HEK293 (cell line): ENCODE data around the gene DVL1.

Source experiments
- GLIS1 ChIP-seq: fragments of 450-650 bp; formaldehyde crosslinking; IDR thresholded peaks from 2 replicates; pipeline ENCODE4 v1.5.1; 2016; ENCODE audit warnings: missing biosample characterization, missing genetic modification characterization
- HOXC10 ChIP-seq: sonication (generic); formaldehyde crosslinking; IDR thresholded peaks from 2 replicates; pipeline ENCODE4 v1.8.1; 2023; ENCODE audit warnings: mild to moderate bottlenecking, missing genetic modification reagents
- INSM2 ChIP-seq: fragments of 450-650 bp; formaldehyde crosslinking; IDR thresholded peaks from 2 replicates; pipeline ENCODE4 v1.5.1; 2016; ENCODE audit warnings: missing biosample characterization, missing genetic modification characterization
- MEIS1 ChIP-seq: sonication (generic); formaldehyde crosslinking; IDR thresholded peaks from 2 replicates; pipeline ENCODE4 v1.8.1; 2022; ENCODE audit warnings: missing genetic modification reagents, mild to moderate bottlenecking, borderline replicate concordance
- REPIN1 ChIP-seq: fragments of 450-650 bp; formaldehyde crosslinking; IDR thresholded peaks from 2 replicates; pipeline ENCODE4 v1.5.1; 2017; ENCODE audit warnings: missing biosample characterization, missing genetic modification characterization, low read depth
- SALL2 ChIP-seq: fragments of 450-650 bp; formaldehyde crosslinking; IDR thresholded peaks from 2 replicates; pipeline ENCODE4 v1.5.0; 2017; ENCODE audit warnings: missing biosample characterization, mild to moderate bottlenecking, missing genetic modification characterization, borderline replicate concordance
- TCF7L2 ChIP-seq: IDR thresholded peaks from 2 replicates; pipeline ENCODE4 v1.6.1; 2011; ENCODE audit warnings: low read depth, mild to moderate bottlenecking, inconsistent platforms, low read length, moderate library complexity, borderline replicate concordance
- ZNF112 ChIP-seq: fragments of 450-650 bp; formaldehyde crosslinking; IDR thresholded peaks from 2 replicates; pipeline ENCODE4 v1.5.0; 2017; ENCODE audit warnings: missing biosample characterization, missing genetic modification characterization
- ZNF133 ChIP-seq: fragments of 450-650 bp; formaldehyde crosslinking; IDR thresholded peaks from 2 replicates; pipeline ENCODE4 v1.5.1; 2016; ENCODE audit warnings: missing biosample characterization, missing genetic modification characterization
- ZNF169 ChIP-seq: fragments of 450-650 bp; formaldehyde crosslinking; IDR thresholded peaks from 2 replicates; pipeline ENCODE4 v1.5.1; 2016; ENCODE audit warnings: missing biosample characterization, missing genetic modification characterization
- ZNF175 ChIP-seq: fragments of 450-650 bp; formaldehyde crosslinking; IDR thresholded peaks from 2 replicates; pipeline ENCODE4 v1.5.1; 2016; ENCODE audit warnings: missing biosample characterization, missing genetic modification characterization
- ZNF292 ChIP-seq: fragments of 450-650 bp; formaldehyde crosslinking; IDR thresholded peaks from 2 replicates; pipeline ENCODE4 v1.5.1; 2016; ENCODE audit warnings: low read depth, missing biosample characterization, missing genetic modification characterization, borderline replicate concordance
- ZNF341 ChIP-seq: fragments of 450-650 bp; formaldehyde crosslinking; IDR thresholded peaks from 2 replicates; pipeline ENCODE4; 2016; ENCODE audit warnings: low read depth, missing biosample characterization, missing genetic modification characterization
- ZNF488 ChIP-seq: fragments of 450-650 bp; formaldehyde crosslinking; IDR thresholded peaks from 2 replicates; pipeline ENCODE4 v1.5.1; 2016; ENCODE audit warnings: missing biosample characterization, missing genetic modification characterization
- ZNF510 ChIP-seq: fragments of 450-650 bp; formaldehyde crosslinking; IDR thresholded peaks from 2 replicates; pipeline ENCODE4 v1.5.1; 2018; ENCODE audit warnings: mild to moderate bottlenecking, missing genetic modification characterization, missing biosample characterization; ENCODE audit not compliant: insufficient replicate concordance
- ZNF544 ChIP-seq: fragments of 450-650 bp; formaldehyde crosslinking; IDR thresholded peaks from 2 replicates; pipeline ENCODE4 v1.5.0; 2017; ENCODE audit warnings: missing biosample characterization, missing genetic modification characterization
- ZNF585B ChIP-seq: fragments of 450-650 bp; formaldehyde crosslinking; IDR thresholded peaks from 2 replicates; pipeline ENCODE4 v1.5.1; 2016; ENCODE audit warnings: missing biosample characterization, missing genetic modification characterization
- ZNF596 ChIP-seq: fragments of 450-650 bp; IDR thresholded peaks from 2 replicates; pipeline ENCODE4 v1.5.0; 2018; ENCODE audit warnings: missing biosample characterization, mild to moderate bottlenecking, missing genetic modification characterization, moderate library complexity
- ZNF624 ChIP-seq: fragments of 450-650 bp; formaldehyde crosslinking; IDR thresholded peaks from 2 replicates; pipeline ENCODE4 v1.5.1; 2017; ENCODE audit warnings: missing biosample characterization, missing genetic modification characterization
- ZNF658 ChIP-seq: fragments of 450-650 bp; formaldehyde crosslinking; IDR thresholded peaks from 2 replicates; pipeline ENCODE4; 2016; ENCODE audit warnings: missing biosample characterization, missing genetic modification characterization
- ZNF664 ChIP-seq: fragments of 450-650 bp; formaldehyde crosslinking; IDR thresholded peaks from 2 replicates; pipeline ENCODE4 v1.5.1; 2016; ENCODE audit warnings: missing biosample characterization, missing genetic modification characterization
- ZNF747 ChIP-seq: fragments of 450-650 bp; formaldehyde crosslinking; IDR thresholded peaks from 2 replicates; pipeline ENCODE4 v1.5.1; 2016; ENCODE audit warnings: missing biosample characterization, missing genetic modification characterization
- ZNF76 ChIP-seq: fragments of 450-650 bp; formaldehyde crosslinking; IDR thresholded peaks from 2 replicates; pipeline ENCODE4; 2016; ENCODE audit warnings: low read depth, missing biosample characterization, missing genetic modification characterization, borderline replicate concordance
- ZXDB ChIP-seq: fragments of 450-650 bp; formaldehyde crosslinking; IDR thresholded peaks from 2 replicates; pipeline ENCODE4 v1.5.1; 2016; ENCODE audit warnings: missing biosample characterization, missing genetic modification characterization
- TF ChIP-seq, protein P1 (sequence below): fragments of 450-650 bp; formaldehyde crosslinking; IDR thresholded peaks from 2 replicates; pipeline ENCODE4 v1.5.1; 2016; ENCODE audit warnings: missing biosample characterization, missing genetic modification characterization
- TF ChIP-seq, protein P2 (sequence below): sonication (generic); formaldehyde crosslinking; IDR thresholded peaks from 2 replicates; pipeline ENCODE4 v1.8.1; 2022; ENCODE audit warnings: mild to moderate bottlenecking, moderate library complexity, missing genetic modification reagents
- TF ChIP-seq, protein P3 (sequence below): fragments of 450-650 bp; formaldehyde crosslinking; IDR thresholded peaks from 2 replicates; pipeline ENCODE4; 2016; ENCODE audit warnings: missing biosample characterization, missing genetic modification characterization
- TF ChIP-seq, protein P4 (sequence below): fragments of 450-650 bp; formaldehyde crosslinking; optimal IDR thresholded peaks from 2 replicates; pipeline ENCODE3; 2016; ENCODE audit warnings: missing biosample characterization, mild to moderate bottlenecking, missing genetic modification characterization
- TF ChIP-seq, protein P5 (sequence below): fragments of 450-650 bp; formaldehyde crosslinking; IDR thresholded peaks from 2 replicates; pipeline ENCODE4 v1.5.1; 2017; ENCODE audit warnings: missing biosample characterization, missing genetic modification characterization

Gene DVL1

GRCh38 chr1:1307923-1308755 lies 41.1 kb downstream of the DVL1 start, which contains the start of the genes ACAP3 and PUSL1 (continued):
- TF ChIP-seq ZNF341, result 0 out of 2 replicates have a peak, but pooled peaks have one; percentile 23
- no peak for TF ChIP-seq ZNF169
- no peak for TF ChIP-seq ZNF510
- no peak for TF ChIP-seq MEIS1 (CRISPR knock-in tag)
- TF ChIP-seq, protein P1, sequence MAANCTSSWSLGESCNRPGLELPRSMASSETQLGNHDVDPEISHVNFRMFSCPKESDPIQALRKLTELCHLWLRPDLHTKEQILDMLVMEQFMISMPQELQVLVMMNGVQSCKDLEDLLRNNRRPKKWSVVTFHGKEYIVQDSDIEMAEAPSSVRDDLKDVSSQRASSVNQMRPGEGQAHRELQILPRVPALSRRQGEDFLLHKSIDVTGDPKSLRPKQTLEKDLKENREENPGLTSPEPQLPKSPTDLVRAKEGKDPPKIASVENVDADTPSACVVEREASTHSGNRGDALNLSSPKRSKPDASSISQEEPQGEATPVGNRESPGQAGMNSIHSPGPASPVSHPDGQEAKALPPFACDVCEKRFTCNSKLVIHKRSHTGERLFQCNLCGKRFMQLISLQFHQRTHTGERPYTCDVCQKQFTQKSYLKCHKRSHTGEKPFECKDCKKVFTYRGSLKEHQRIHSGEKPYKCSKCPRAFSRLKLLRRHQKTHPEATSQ (tag by site-specific recombination), result peak; percentile 33; the same call in 1 of the 2 replicates
- TF ChIP-seq ZNF544, result no peak
- TF ChIP-seq, protein P2, sequence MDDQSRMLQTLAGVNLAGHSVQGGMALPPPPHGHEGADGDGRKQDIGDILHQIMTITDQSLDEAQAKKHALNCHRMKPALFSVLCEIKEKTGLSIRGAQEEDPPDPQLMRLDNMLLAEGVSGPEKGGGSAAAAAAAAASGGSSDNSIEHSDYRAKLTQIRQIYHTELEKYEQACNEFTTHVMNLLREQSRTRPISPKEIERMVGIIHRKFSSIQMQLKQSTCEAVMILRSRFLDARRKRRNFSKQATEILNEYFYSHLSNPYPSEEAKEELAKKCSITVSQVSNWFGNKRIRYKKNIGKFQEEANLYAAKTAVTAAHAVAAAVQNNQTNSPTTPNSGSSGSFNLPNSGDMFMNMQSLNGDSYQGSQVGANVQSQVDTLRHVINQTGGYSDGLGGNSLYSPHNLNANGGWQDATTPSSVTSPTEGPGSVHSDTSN, result no peak
- TF ChIP-seq, protein P3, sequence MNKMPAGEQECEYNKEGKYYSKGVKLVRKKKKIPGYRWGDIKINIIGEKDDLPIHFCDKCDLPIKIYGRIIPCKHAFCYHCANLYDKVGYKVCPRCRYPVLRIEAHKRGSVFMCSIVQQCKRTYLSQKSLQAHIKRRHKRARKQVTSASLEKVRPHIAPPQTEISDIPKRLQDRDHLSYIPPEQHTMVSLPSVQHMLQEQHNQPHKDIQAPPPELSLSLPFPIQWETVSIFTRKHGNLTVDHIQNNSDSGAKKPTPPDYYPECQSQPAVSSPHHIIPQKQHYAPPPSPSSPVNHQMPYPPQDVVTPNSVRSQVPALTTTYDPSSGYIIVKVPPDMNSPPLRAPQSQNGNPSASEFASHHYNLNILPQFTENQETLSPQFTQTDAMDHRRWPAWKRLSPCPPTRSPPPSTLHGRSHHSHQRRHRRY, result 0 out of 2 replicates have a peak, but pooled peaks have one; percentile 63
- TF ChIP-seq ZNF596 (tag by site-specific recombination), result no peak
- peak; percentile 63; the same call in 1 of the 2 replicates for TF ChIP-seq INSM2 (tag by site-specific recombination)
- peak; percentile 91; the same call in 1 of the 2 replicates for TF ChIP-seq REPIN1 (tag by site-specific recombination)
- peak; percentile 95 for TF ChIP-seq GLIS1
- TF ChIP-seq ZNF112 (tag by site-specific recombination), result no peak
- TF ChIP-seq ZNF658, result no peak
- TF ChIP-seq, protein P4, sequence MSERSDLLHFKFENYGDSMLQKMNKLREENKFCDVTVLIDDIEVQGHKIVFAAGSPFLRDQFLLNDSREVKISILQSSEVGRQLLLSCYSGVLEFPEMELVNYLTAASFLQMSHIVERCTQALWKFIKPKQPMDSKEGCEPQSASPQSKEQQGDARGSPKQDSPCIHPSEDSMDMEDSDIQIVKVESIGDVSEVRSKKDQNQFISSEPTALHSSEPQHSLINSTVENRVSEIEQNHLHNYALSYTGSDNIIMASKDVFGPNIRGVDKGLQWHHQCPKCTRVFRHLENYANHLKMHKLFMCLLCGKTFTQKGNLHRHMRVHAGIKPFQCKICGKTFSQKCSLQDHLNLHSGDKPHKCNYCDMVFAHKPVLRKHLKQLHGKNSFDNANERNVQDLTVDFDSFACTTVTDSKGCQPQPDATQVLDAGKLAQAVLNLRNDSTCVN (tag by site-specific recombination), result peak; percentile 96
- TF ChIP-seq ZNF747, result no peak
- TF ChIP-seq ZNF175, result no peak
- no peak for TF ChIP-seq TCF7L2
- no peak; the same call in 1 of the 2 replicates for TF ChIP-seq ZNF76
- TF ChIP-seq, protein P5, sequence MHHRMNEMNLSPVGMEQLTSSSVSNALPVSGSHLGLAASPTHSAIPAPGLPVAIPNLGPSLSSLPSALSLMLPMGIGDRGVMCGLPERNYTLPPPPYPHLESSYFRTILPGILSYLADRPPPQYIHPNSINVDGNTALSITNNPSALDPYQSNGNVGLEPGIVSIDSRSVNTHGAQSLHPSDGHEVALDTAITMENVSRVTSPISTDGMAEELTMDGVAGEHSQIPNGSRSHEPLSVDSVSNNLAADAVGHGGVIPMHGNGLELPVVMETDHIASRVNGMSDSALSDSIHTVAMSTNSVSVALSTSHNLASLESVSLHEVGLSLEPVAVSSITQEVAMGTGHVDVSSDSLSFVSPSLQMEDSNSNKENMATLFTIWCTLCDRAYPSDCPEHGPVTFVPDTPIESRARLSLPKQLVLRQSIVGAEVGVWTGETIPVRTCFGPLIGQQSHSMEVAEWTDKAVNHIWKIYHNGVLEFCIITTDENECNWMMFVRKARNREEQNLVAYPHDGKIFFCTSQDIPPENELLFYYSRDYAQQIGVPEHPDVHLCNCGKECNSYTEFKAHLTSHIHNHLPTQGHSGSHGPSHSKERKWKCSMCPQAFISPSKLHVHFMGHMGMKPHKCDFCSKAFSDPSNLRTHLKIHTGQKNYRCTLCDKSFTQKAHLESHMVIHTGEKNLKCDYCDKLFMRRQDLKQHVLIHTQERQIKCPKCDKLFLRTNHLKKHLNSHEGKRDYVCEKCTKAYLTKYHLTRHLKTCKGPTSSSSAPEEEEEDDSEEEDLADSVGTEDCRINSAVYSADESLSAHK (tag by site-specific recombination), result peak; percentile 53; the same call in 1 of the 2 replicates
- TF ChIP-seq HOXC10, result no peak
- no peak for TF ChIP-seq ZNF488 (tag by site-specific recombination)
- peak; percentile 89 for TF ChIP-seq ZXDB (tag by site-specific recombination)
- no peak for TF ChIP-seq ZNF664 (tag by site-specific recombination)
- no peak; the same call in 1 of the 2 replicates for TF ChIP-seq SALL2 (tag by site-specific recombination)
- TF ChIP-seq ZNF133, result no peak
- TF ChIP-seq ZNF624 (tag by site-specific recombination), result no peak
- no peak for TF ChIP-seq ZNF292 (tag by site-specific recombination)
- no peak for TF ChIP-seq ZNF585B (tag by site-specific recombination)
